ENCODE measurements around the gene NAB2.

NAB2 gene

GRCh38 chr12:57131896-57132744 lies 43.2 kb downstream of the NAB2 start:
- peak overlapping the region; percentile 38 for H3K4me3 ChIP-seq (ENCODE audit: low read length)
- H3K36me3 ChIP-seq (ENCODE audit: insufficient read depth, low read depth, low read length), result peaks cover 5% of the 10 kb centered on the region; the same call in 1 of the 2 replicates
- H3K9ac ChIP-seq (ENCODE audit: low read depth, low read length), result peak overlapping the region; percentile 59; the same call in 1 of the 2 replicates
- H3K9me3 ChIP-seq (ENCODE audit: insufficient read depth, low read depth, low read length), result no peaks in the 10 kb centered on the region
- no peak overlapping the region for H3K27ac ChIP-seq (ENCODE audit: low read length)
- H3K27me3 ChIP-seq (ENCODE audit: insufficient read depth, low read length), result no peaks in the 10 kb centered on the region
- peaks cover 63% of the 10 kb centered on the region for H3K4me1 ChIP-seq (ENCODE audit: insufficient read depth, low read length)

GRCh38 chr12:57133013-57133569 lies 44.2 kb downstream of the NAB2 start:
- H3K4me1 ChIP-seq (ENCODE audit: insufficient read depth, low read length), result peaks cover 63% of the 10 kb centered on the region
- H3K27me3 ChIP-seq (ENCODE audit: insufficient read depth, low read length), result no peaks in the 10 kb centered on the region
- H3K9ac ChIP-seq (ENCODE audit: low read depth, low read length), result peak overlapping the region; percentile 59; the same call in 1 of the 2 replicates
- peaks cover 9% of the 10 kb centered on the region for H3K36me3 ChIP-seq (ENCODE audit: insufficient read depth, low read depth, low read length)
- peak overlapping the region; percentile 44; the same call in 1 of the 2 replicates for H3K4me3 ChIP-seq (ENCODE audit: low read length)
- H3K27ac ChIP-seq (ENCODE audit: low read length), result no peak overlapping the region
- H3K9me3 ChIP-seq (ENCODE audit: insufficient read depth, low read depth, low read length), result no peaks in the 10 kb centered on the region

DNA sequence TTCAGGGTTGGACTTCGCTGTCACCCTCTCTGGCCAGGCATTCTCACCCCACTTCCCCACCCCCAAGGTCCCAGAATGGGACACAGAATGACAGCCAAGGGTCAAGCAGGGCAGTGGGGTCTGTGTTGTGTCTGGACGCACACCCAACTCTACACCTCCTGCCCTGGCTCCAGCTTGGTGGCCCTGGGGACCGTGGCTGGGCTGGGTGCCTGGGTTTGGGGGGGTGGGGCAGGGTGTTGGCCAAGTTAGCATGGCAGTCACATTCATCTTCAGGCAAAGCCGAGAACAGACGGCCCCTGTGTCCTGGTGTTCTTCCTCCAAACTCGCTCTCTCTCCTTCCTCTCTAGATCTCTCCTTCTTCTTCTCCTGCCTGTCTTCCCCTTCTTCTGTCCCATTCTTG lies 45.0 kb downstream of the NAB2 start:
- Histone ChIP-seq H3K9ac (ENCODE audit: low read depth, low read length) (no peak overlapping the region), H3K36me3 (ENCODE audit: insufficient read depth, low read depth, low read length) (peaks cover 17% of the 10 kb centered on the region), H3K9me3 (ENCODE audit: insufficient read depth, low read depth, low read length) (no peaks in the 10 kb centered on the region), H3K27ac (ENCODE audit: low read length) (no peak overlapping the region), H3K27me3 (ENCODE audit: insufficient read depth, low read length) (no peaks in the 10 kb centered on the region), H3K4me1 (ENCODE audit: insufficient read depth, low read length) (peaks cover 63% of the 10 kb centered on the region), H3K4me3 (ENCODE audit: low read length) (no peak overlapping the region)

GRCh38 chr12:57134949-57135348 lies 46.0 kb downstream of the NAB2 start:
- Histone ChIP-seq H3K36me3 (ENCODE audit: insufficient read depth, low read depth, low read length) (peaks cover 27% of the 10 kb centered on the region), H3K9me3 (ENCODE audit: insufficient read depth, low read depth, low read length) (no peaks in the 10 kb centered on the region), H3K9ac (ENCODE audit: low read depth, low read length) (peak overlapping the region; percentile 78; the same call in 1 of the 2 replicates), H3K27me3 (ENCODE audit: insufficient read depth, low read length) (no peaks in the 10 kb centered on the region), H3K27ac (ENCODE audit: low read length) (peak overlapping the region; percentile 79), H3K4me3 (ENCODE audit: low read length) (peak overlapping the region; percentile 57; the same call in 1 of the 2 replicates), H3K4me1 (ENCODE audit: insufficient read depth, low read length) (peaks cover 58% of the 10 kb centered on the region)

DNA sequence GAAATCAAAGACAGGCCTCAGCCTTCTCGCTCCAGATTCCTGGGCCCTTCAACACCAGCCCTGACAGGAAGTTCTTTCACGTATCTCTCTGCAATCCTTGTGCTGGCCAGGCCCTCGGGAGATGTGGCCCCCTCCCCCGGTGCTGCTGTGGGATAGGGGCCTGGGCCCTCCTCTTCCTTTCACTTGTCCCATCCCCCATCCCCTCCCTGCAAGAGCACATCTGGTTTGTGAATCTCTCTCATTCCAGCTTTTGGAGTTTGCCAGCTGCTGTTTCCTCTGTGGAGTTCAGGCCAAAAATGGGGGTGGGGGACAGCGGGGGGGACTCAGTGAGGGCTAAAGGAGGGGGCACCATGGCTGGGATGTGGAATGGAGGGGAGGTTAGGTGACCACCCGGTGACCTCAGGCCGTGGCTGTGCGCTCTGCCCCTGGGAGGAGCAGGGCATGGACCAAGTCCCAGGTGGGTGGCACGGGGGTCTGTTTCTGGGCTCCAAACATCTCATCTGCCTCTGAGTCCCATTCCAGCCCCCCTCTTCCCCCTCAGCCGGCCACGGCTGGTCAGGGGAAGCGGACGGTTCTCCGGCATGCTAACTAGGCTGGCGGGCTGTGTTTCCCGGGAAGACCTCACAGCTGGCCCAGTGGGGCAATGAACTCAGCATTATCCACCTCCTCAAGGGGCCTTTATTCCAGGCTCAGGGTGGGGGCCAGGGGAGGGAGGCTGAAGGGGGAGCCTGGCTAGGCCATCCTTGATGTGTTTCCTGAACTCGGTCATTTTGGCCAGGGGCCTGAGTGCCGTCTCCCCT lies 46.8 kb downstream of the NAB2 start:
- H3K4me3 ChIP-seq (ENCODE audit: low read length), result peak overlapping the region; percentile 57; the same call in 1 of the 2 replicates
- peak overlapping the region; percentile 78; the same call in 1 of the 2 replicates for H3K9ac ChIP-seq (ENCODE audit: low read depth, low read length)
- H3K27ac ChIP-seq (ENCODE audit: low read length), result peak overlapping the region; percentile 79
- H3K9me3 ChIP-seq (ENCODE audit: insufficient read depth, low read depth, low read length), result no peaks in the 10 kb centered on the region
- peaks cover 51% of the 10 kb centered on the region for H3K4me1 ChIP-seq (ENCODE audit: insufficient read depth, low read length)
- H3K36me3 ChIP-seq (ENCODE audit: insufficient read depth, low read depth, low read length), result peaks cover 35% of the 10 kb centered on the region
- H3K27me3 ChIP-seq (ENCODE audit: insufficient read depth, low read length), result no peaks in the 10 kb centered on the region

DNA sequence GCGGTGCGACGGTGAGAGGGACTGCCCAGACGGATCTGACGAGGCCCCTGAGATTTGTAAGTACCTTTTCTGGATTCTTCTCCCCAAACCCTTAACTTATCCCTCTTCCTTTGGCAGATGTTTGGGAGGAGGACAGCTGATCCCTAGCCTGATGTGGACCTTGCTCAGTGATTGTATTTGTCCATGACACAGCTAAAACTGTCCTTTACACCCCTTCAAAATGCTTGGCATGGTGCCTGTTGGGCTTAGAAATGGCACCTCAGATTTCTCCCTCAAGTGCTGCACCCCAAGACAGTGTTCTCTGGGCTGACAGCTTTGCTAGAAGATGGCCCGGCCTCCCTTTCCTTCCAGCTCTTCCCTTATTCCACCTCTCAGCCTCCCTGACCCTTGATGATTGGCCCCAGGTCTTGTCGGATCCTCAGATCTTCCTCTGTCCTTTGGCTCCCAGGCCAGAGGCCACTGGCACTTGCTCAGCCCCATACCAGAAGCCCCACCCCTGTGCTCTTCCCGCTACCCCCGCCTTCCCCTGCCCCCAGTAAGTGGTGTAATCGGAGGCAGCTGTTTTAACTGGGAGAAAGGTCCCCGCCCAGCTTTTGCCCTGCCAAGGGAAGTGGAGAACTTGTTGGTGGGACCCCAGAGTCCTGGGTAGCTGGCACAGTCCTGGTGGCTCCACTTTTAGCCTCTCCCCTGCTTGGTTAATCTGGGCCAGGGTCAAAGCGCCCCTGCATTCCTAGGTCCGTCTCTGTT lies 49.8 kb downstream of the NAB2 start:
- Histone ChIP-seq H3K36me3 (ENCODE audit: insufficient read depth, low read depth, low read length) (peaks cover 59% of the 10 kb centered on the region), H3K9me3 (ENCODE audit: insufficient read depth, low read depth, low read length) (no peaks in the 10 kb centered on the region), H3K27ac (ENCODE audit: low read length) (no peak overlapping the region), H3K27me3 (ENCODE audit: insufficient read depth, low read length) (no peaks in the 10 kb centered on the region), H3K9ac (ENCODE audit: low read depth, low read length) (no peak overlapping the region), H3K4me3 (ENCODE audit: low read length) (no peak overlapping the region), H3K4me1 (ENCODE audit: insufficient read depth, low read length) (peaks cover 23% of the 10 kb centered on the region)

GRCh38 chr12:57139796-57140649 lies 51.1 kb downstream of the NAB2 start:
- peaks cover 14% of the 10 kb centered on the region for H3K4me1 ChIP-seq (ENCODE audit: insufficient read depth, low read length)

GRCh38 chr12:57141249-57141648 lies 52.3 kb downstream of the NAB2 start:
- Histone ChIP-seq H3K4me3 (ENCODE audit: low read length) (no peak overlapping the region), H3K36me3 (ENCODE audit: insufficient read depth, low read depth, low read length) (peaks cover 85% of the 10 kb centered on the region)

More at GRCh38 chr12:57139796-57140649, 51.1 kb downstream of the NAB2 start:
- no peak overlapping the region for H3K9ac ChIP-seq (ENCODE audit: low read depth, low read length)
- H3K9me3 ChIP-seq (ENCODE audit: insufficient read depth, low read depth, low read length), result no peaks in the 10 kb centered on the region
- no peaks in the 10 kb centered on the region for H3K27me3 ChIP-seq (ENCODE audit: insufficient read depth, low read length)
- no peak overlapping the region for H3K4me3 ChIP-seq (ENCODE audit: low read length)
- peaks cover 73% of the 10 kb centered on the region for H3K36me3 ChIP-seq (ENCODE audit: insufficient read depth, low read depth, low read length)
- H3K27ac ChIP-seq (ENCODE audit: low read length), result no peak overlapping the region

GRCh38 chr12:57142121-57142520 lies 53.2 kb downstream of the NAB2 start:
- no peak overlapping the region for H3K27ac ChIP-seq (ENCODE audit: low read length)
- H3K4me1 ChIP-seq (ENCODE audit: insufficient read depth, low read length), result no peaks in the 10 kb centered on the region
- peaks cover 94% of the 10 kb centered on the region for H3K36me3 ChIP-seq (ENCODE audit: insufficient read depth, low read depth, low read length)
- H3K4me3 ChIP-seq (ENCODE audit: low read length), result no peak overlapping the region
- H3K27me3 ChIP-seq (ENCODE audit: insufficient read depth, low read length), result no peaks in the 10 kb centered on the region
- H3K9me3 ChIP-seq (ENCODE audit: insufficient read depth, low read depth, low read length), result no peaks in the 10 kb centered on the region
- H3K9ac ChIP-seq (ENCODE audit: low read depth, low read length), result no peak overlapping the region

More at GRCh38 chr12:57141249-57141648, 52.3 kb downstream of the NAB2 start:
- no peak overlapping the region for H3K27ac ChIP-seq (ENCODE audit: low read length)
- no peak overlapping the region for H3K9ac ChIP-seq (ENCODE audit: low read depth, low read length)
- H3K4me1 ChIP-seq (ENCODE audit: insufficient read depth, low read length), result peaks cover 5% of the 10 kb centered on the region; the same call in 1 of the 2 replicates
- no peaks in the 10 kb centered on the region for H3K9me3 ChIP-seq (ENCODE audit: insufficient read depth, low read depth, low read length)
- H3K27me3 ChIP-seq (ENCODE audit: insufficient read depth, low read length), result no peaks in the 10 kb centered on the region

DNA sequence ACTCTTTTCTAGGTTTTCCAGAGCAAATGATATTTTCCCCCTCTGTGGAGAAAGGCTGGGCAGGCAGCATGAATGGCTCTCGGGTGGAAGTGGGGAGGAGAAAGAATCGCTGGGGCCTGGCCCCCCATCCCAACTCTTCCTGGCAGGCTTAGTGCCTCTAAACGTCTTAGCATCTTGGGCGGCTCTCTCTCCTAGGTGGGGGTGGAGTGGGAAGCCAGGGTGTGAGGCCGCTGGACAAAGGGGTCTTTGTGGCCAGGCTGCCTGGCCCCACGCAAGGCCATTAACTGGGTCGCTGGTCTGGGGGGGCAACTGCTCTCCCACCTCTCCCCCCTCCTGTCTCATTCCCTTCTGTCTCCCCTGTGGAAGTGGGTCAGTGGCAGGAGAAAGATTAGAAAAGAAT lies 53.8 kb downstream of the NAB2 start:
- Histone ChIP-seq H3K4me1 (ENCODE audit: insufficient read depth, low read length) (peaks cover 3% of the 10 kb centered on the region; the same call in 1 of the 2 replicates), H3K36me3 (ENCODE audit: insufficient read depth, low read depth, low read length) (peaks cover 100% of the 10 kb centered on the region), H3K9me3 (ENCODE audit: insufficient read depth, low read depth, low read length) (no peaks in the 10 kb centered on the region)

More for the DNA sequence above, 53.8 kb downstream of the NAB2 start:
- H3K27me3 ChIP-seq (ENCODE audit: insufficient read depth, low read length), result no peaks in the 10 kb centered on the region
- no peak overlapping the region for H3K9ac ChIP-seq (ENCODE audit: low read depth, low read length)
- no peak overlapping the region for H3K4me3 ChIP-seq (ENCODE audit: low read length)
- no peak overlapping the region for H3K27ac ChIP-seq (ENCODE audit: low read length)
